GM12874 (cell line): Measurements from ENCODE around the gene XPO4.

ENCODE experiments used
- CTCF ChIP-seq: IDR thresholded peaks from 2 replicates; pipeline ENCODE4 v1.5.1; 2011; ENCODE audit warnings: low read depth, mild to moderate bottlenecking, control low read depth, low read length, moderate library complexity; ENCODE audit not compliant: insufficient read depth

XPO4 gene

DNA sequence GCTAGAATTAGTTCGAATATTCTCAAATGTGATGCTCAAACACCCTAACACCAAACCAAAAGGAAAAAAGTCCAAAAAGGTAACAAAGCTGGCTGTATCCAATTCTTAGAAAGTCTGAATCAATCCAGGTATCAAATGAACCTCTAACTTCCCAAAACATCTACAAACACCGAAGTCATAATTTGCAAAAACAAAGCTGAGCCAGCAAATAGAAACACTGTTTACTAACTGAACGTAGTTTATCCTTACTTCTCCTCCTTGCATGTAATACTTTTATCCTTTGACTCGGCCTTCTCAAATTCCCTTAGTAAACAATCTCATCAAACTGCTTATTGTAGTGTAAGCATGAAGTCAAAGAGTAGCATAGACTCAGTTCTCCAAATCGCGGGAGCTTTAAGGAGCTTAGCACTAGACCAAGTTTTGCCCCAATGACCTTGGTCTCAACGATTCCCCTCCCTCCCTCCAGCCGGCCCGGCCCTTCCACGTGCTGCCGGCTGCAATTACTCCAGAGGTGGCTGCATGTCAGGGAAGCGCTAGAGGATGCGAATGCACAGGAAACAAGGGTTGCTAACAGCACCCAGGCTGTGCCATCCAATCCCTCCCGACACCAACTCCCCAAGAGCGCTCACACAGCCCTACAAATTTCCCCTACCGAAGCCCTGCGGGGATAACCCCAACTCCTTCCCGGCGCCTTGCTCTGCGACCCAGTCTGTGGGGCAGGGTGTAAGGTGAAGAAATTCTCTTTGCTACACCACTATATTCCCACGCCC is 693 bp downstream of the XPO4 start:
- no peak for TF ChIP-seq CTCF

GRCh38 chr13:20894245-20894644 is 8.3 kb downstream of the XPO4 start:
- no peak for TF ChIP-seq CTCF

GRCh38 chr13:20891768-20892167 is 10.8 kb downstream of the XPO4 start:
- TF ChIP-seq CTCF = no peak

DNA sequence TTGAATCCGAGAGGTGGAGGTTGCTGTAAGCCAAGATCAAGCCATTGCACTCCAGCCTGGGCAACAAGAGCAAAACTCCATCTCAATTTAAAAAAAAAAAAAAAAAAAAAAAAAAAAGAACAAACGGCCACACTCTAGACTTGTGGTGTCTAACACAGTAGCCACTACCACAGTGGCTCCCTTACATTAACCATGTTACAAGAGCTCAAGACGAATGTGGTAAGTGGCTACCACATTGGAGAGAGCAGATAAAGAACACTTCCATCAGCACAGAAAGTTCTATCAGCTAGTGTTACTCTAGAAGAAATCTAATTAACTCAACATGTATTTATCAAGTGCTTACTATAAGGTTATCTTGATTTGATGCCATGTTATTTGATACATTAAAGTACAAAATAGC is 11.5 kb downstream of the XPO4 start:
- TF ChIP-seq CTCF = no peak

DNA sequence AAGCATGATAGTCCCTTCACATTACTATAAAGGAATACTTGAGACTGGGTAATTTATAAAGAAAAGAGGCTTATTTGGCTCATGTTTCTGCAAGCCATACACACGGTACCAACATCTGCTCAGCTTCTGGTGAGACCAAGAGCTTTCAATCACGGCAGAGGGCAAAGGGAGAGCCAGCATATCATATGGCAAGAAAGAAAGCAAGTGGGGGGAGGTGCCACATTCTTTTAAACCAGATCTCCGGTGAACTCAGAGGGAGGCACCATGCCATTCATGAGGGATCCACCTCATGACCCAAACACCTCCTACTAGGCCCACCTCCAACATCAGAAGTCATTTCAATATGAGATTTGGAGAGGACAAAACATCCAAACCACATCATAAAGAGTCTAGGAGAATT is 20.3 kb downstream of the XPO4 start:
- no peak for TF ChIP-seq CTCF

DNA sequence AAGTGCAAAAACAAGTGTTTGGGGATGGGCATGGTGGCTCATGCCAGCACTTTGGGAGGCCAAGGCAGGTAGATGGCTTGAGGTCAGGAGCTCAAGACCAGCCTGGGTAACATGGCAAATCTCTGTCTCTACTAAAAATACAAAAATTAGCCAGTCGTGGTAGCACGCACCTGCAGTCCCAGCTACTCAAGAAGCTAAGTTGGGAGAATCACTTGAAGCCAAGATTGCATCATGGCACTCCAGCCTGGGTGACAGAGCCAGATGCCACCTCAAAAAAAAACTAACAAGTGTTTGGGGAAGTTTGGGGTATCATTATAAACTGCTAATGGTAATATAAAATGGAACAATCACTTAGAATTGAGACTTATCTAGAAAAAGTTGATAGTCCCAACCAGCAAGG is 24.6 kb downstream of the XPO4 start:
- TF ChIP-seq CTCF = no peak

DNA sequence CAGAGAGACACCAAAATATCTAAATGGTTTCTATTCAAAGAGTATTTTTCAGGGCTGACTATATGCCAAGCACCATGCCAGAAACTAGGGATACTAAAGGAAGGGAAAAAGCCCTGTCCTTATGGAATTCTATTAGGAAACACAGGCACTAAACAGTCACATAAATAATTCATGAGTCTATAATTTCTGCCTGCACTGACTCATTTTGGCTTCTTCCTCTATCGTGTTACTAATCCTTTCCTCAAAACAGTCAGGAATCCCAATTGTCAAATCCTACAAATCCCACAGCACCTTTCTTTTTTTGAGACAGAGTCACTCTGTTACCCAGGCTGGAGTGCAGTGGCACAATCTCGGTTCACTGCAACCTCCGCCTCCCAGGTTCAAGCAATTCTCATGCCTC is 29.2 kb downstream of the XPO4 start:
- TF ChIP-seq CTCF = no peak

DNA sequence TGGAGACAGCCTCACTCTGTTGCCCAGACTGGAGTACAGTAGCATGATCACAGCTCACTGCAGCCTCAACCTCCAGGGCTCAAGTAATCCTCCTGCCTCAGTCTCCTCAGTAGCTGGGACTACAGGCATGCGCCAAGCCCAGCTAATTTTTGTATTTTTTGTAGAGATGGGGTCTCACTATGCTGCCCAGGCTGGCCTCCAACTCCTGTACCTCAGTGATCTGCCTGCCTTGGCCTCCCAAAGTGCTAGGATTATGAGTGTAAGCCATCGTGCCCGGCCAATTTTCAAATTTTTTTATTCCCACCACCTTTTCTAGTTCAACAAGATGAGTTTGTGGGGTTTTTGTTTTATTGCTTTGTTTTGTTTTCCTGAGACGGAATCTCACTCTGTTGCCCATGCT is 31.7 kb downstream of the XPO4 start:
- TF ChIP-seq CTCF = no peak
